ENCODE data around the gene PLLP.

The PLLP gene

DNA sequence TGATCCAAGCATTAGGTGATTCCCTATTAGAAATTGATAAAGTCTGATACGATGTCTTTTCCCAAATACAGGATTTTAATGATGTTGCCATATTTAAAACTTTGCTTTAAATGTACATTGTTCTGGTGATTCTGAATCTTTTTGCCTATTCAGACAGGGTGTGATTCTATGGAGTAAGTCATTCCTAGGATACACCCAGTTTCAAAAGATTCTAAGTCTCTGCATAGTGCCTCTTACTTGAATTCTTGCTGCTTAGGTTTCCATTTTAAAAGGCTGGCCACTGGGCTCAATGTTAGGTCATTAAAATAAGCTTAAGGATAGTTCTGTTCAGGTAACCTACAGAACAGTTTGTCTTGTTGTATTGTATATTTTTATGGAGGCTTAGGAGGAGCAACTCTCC lies 61.4 kb downstream of the PLLP start:
- no peak for TF ChIP-seq ZNF274 (IDR thresholded peaks at IDR 0.05; ENCODE audit: low read depth, low read length)
- no peak overlapping the region for H3K4me3 ChIP-seq (ENCODE audit: low read length)

DNA sequence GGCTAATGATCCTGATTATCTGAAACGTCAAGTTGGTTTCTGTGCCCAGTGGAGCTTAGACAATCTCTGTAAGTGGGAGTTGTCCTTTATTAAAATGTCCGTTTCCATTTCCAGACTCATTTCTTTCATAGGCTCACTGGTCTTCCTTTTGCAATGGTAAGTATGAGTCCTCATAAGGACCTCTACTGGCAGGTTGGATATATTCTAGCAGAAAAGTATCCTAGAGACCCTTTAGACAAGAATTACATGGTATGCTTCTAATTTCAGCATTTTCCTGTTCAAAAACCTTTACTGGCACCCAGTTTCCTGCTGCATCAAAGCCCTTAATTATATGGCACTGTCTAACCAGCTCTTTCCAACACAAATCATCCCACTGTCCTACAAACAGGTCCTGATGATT lies 67.5 kb downstream of the PLLP start:
- H3K4me3 ChIP-seq (ENCODE audit: low read length): no peak overlapping the region
- peak; percentile 76 for TF ChIP-seq ZNF274 (IDR thresholded peaks at IDR 0.05; ENCODE audit: low read depth, low read length)

DNA sequence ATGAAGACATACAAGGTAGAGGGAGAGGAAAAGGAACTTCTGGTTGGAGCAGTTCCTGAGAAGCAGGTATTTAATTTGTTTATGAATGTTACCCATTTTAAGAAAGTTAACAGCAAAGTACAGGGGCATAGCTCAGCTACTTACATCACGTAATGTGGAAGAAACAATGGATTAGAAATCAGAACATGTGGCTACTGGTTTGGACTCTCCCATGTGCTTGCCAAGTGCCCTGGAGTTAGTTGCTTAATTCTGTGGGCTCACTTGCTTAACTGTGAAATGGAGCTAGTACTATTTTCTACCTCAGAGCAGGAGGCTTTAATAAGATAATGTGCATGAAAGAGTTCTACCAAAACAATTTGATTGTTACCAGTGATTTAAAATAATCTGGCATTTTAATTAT lies 71.0 kb downstream of the PLLP start:
- no peak overlapping the region for H3K4me3 ChIP-seq (ENCODE audit: low read length)
- no peak for TF ChIP-seq ZNF274 (IDR thresholded peaks at IDR 0.05; ENCODE audit: low read depth, low read length)

DNA sequence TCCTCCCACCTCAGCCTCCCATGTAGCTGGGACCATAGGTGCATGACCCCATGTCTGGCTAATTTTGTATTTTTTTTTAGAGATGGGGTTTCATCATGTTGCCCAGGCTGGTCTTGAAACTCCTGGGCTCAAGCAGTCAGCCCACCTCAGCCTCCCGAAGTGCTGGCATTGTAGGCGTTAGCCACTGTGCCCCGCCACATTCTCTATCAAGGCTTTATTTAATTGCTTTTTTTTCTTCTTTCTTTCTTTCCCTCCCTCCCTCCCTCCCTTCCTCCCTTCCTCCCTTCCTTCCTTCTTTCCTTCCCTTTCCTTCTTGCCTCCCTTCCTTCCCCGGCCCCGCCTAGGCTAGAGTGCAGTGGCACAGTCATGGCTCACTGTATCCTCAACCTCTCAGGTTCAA lies 74.7 kb downstream of the PLLP start:
- no peak overlapping the region for H3K4me3 ChIP-seq (ENCODE audit: low read length)
- TF ChIP-seq ZNF274 (IDR thresholded peaks at IDR 0.05; ENCODE audit: low read depth, low read length): no peak

GRCh38 chr16:57208926-57209325 lies 75.5 kb downstream of the PLLP start:
- no peak for TF ChIP-seq ZNF274 (IDR thresholded peaks at IDR 0.05; ENCODE audit: low read depth, low read length)
- no peak overlapping the region for H3K4me3 ChIP-seq (ENCODE audit: low read length)

All from GM08714 (cell line).